Raji (cell line): ENCODE measurements around the gene GLCE.

ENCODE experiments used
- POLR2A ChIP-seq: IDR thresholded peaks from 2 replicates; pipeline ENCODE4 v1.6.1; 2011; ENCODE audit warnings: low read depth, low read length, control low read depth; ENCODE audit not compliant: insufficient read depth

GLCE gene

DNA sequence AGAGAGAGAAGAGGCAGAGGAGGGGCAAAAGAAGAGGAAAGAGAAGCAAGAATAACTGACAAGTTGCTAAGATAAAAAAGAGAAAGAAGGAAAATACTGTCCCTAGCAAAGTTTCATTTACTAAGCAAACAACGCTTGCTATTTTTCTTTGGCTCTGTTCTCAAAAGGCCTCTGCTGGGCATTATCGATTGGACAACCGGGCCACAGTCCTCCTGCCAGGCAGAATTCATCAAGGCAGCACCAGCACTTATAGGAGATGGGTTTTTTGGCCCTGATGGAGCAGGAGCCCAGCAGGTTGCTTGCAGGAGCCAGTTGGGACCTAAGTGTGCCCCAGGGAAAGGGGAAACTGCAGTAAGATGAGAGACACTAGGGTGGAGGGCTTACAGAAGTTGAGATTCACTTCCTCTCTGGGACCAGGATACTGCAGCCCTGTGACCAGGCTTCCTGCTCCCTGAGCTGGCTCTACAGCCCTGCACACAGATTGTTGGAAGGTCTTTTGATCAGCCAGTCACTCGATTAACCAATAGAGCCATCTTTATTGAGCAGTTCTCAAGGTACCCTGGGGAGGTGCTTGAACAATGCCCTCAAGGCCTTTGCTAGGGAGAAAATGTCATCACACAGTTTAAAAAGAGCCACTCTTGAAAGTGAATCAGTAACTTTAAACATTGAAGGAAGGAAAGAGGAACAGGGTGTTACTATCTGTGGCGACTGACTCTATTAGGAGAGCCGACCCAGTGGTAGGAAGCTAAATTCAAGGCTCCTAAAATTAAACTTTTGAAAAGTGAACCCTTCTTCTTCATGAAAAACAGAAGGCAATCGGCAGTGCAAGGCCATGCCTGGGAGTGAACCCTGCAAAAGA is 28.8 kb upstream of the GLCE start:
- TF ChIP-seq POLR2A = no peak

GRCh38 chr15:69132430-69132829 is 28.0 kb upstream of the GLCE start:
- no peak for TF ChIP-seq POLR2A

- no peak for TF ChIP-seq POLR2A
Observed at GRCh38 chr15:69132977-69133861, 27.2 kb upstream of the GLCE start.

- TF ChIP-seq POLR2A = no peak
Observed at GRCh38 chr15:69133862-69134519, 26.4 kb upstream of the GLCE start.

- TF ChIP-seq POLR2A = no peak
Observed at GRCh38 chr15:69134791-69135190, 25.6 kb upstream of the GLCE start.

DNA sequence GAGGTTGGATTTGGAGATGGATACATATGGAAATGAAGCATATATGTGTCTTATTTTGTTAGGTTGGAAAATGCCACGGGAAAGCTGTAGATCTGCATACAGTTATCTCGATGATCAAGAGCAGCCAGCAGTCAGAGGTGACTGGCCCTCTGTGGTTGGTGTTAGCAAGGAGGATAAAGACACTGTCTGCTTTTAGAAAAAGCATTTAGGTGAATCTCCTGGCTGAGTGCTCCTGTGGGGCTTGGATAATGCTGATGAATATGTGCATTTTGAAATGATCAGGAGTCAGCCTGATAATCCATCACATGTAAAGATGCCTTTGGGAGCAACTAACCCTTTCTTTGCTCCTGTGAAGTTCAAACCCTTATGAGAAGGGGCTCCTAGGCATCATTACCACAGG is 24.9 kb upstream of the GLCE start:
- TF ChIP-seq POLR2A = no peak

GRCh38 chr15:69138963-69139362 is 21.5 kb upstream of the GLCE start:
- TF ChIP-seq POLR2A = no peak

GRCh38 chr15:69140306-69140705 is 20.1 kb upstream of the GLCE start:
- no peak for TF ChIP-seq POLR2A

DNA sequence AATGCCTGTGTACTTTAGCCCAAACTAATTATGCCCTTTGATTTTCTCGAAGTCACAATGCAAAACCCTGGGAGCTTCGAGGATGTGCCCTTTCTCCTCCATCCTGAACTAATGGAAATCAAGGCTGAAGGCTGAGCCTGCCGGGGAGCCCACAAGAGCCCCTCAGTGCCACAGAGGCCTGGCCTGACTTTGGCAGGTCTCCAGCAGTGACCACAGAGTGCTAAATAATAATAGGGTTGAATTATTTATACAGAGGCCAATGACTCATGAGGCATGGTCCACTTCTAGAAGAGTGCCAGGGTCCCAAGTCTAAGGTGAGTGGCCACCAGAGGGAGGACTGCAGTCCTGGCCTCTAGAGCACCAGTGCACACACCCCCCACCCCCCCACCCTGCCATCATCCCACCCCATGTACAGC is 19.1 kb upstream of the GLCE start:
- TF ChIP-seq POLR2A = no peak

DNA sequence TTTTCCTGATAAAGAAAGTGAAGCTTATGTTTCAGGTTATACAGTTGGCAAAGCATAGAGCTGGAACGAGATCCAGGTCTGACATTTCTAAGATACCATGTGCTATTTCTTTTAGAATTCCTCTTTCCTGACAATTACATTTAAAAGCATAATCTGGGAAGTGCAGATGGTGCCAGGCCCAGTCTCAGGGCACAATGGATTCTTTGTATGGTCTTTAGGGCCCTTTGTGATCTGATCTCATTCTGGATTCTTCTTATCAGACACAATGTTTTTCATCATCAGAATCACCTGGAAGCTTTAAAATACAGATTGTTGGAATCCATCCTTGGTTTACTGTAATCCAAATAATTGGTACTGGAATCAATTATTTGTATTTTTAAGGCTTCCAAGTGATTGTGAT is 18.6 kb upstream of the GLCE start:
- no peak for TF ChIP-seq POLR2A

DNA sequence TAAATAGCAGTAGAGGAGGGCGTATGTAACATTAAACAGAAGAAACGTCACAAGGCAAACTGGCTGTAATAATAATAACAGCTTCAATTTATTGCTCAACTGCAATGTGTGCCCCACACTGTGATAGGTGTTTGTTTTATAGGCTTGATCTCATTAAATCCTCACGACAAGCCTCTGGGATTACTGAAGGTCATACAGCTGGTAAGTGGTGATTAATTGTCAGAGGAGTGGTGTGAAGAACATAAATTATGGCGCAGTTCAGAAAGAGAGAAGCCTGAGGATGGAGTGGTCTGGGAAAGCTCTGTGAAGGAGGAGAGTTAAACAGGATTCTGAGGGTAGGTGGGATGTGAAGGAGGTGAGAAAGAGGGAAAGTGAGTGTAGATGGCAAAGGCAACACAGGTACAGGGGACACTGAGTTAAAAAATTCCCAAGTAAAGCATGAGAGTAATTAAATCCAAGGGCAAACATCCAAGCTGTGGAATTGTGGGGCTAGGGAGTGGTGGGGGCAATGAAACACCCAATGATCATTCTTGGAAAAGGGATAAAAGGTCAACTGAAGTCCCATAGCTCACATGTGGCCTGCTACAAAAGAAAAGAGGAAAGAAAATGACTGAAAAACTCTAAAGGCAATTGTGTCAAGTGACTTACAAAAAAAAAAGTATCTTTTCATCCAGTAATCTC is 16.5 kb upstream of the GLCE start:
- no peak for TF ChIP-seq POLR2A

DNA sequence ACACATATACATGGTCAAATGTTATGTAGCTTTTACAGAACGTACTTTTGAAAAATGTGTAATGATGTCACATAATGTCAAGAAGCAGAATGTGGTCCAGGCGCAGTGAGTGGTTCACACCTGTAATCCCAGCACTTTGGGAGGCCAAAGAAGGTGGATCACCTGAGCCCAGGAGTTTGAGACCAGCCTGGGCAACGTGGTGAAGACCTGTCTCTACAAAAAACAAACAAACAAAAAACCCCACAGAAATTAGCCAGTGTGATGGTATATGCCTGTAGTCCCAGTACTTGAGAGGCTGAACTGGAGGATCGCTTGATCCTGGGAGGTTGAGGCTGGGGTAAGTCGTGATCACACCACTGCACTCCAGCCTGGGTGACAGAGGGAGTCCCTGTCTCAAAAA is 15.9 kb upstream of the GLCE start:
- TF ChIP-seq POLR2A = no peak

GRCh38 chr15:69145149-69145693 is 15.2 kb upstream of the GLCE start:
- no peak for TF ChIP-seq POLR2A

- TF ChIP-seq POLR2A = no peak
Observed at GRCh38 chr15:69145694-69146492, 14.5 kb upstream of the GLCE start.
